GM18502 (cell line): ENCODE results near the gene SLC35C1.

Experiments
- ATAC-seq: cut with Tn5 transposase; IDR thresholded peaks from one replicate; pipeline ENCODE4 v1.9.1; 2021; ENCODE audit warnings: mild to moderate bottlenecking; ENCODE audit not compliant: unreplicated experiment, poor library complexity

The SLC35C1 gene

GRCh38 chr11:45860764-45861510, 56.0 kb downstream of the SLC35C1 start:
- ATAC-seq, result no peak
